Measurements from ENCODE around the gene EML1.

GRCh38 chr14:99976681-99977080, 183.5 kb downstream of the EML1 start:
- TF ChIP-seq CTCF (conservative IDR thresholded peaks at IDR 0.05) (no peak), ZFX (IDR thresholded peaks at IDR 0.05) (no peak)

All from C4-2B (cell line).